Activated CD8-positive, alpha-beta memory T cell treated with anti-CD3 and anti-CD28 coated beads for 36 hours (primary cell): ENCODE measurements around the gene MRPL55. TPM values are rescaled to one million over a fixed set of nuclear protein-coding genes. Genes with fewer than 3 reads are reported as not detected.

Experiments
- CTCF ChIA-PET: fragments of 350-600 bp; sonication (Branson Sonifier 250); formaldehyde crosslinking; loops from one replicate; lab custom pipeline; 2021; ENCODE audit warnings: antibody characterized with exemption; lab: Charles Lee
- POLR2A ChIA-PET: fragments of 350-600 bp; sonication (Branson Sonifier 250); formaldehyde crosslinking; loops from one replicate; lab custom pipeline; 2021; ENCODE audit warnings: antibody characterized with exemption; lab: Charles Lee
- total RNA-seq, 2 experiments: library from RNA; stranded (reverse); gene quantifications; one replicate each; pipeline ENCODE4 v1.2.3, GENCODE V29; 2021

The MRPL55 gene
- total RNA-seq = 10 to 100 TPM; 69.7 to 75.8 TPM

- ChIA-PET POLR2A (interaction anchor here (0.7 to 2.5 kb wide), 4 partner anchors 11 to 348 kb away, joined by 3 to 6 read pairs (median 4); partner anchors contain the start of genes ARF1 and GUK1), CTCF (interaction anchor here (0.7 to 1.4 kb wide), 4 partner anchors 13 to 346 kb away, joined by 3 to 5 read pairs (median 3); no protein-coding TSS in a partner anchor)
These were observed at the start of gene MRPL55 for GRCh38 chr1:228109073-228109961. MRPL55 (minus strand) TSS chr1:228109299; CDS start chr1:228108260, 1,039 bp downstream.

- CTCF ChIA-PET = no interaction called here
- POLR2A ChIA-PET = no interaction called here
These were observed 49.3 kb upstream of the MRPL55 start for GRCh38 chr1:228158151-228159007.

GRCh38 chr1:228157729-228158126 lies 48.6 kb upstream of the MRPL55 start:
- CTCF ChIA-PET = no interaction called here
- POLR2A ChIA-PET = no interaction called here

GRCh38 chr1:228156941-228157728 lies 48.0 kb upstream of the MRPL55 start:
- CTCF ChIA-PET = interaction anchor here (1.2 kb wide), 1 partner anchor 8 kb away, joined by 3 read pairs; the partner anchor contains the start of gene IBA57
- POLR2A ChIA-PET = interaction anchor here (0.6 kb wide), 1 partner anchor 17 kb away, joined by 4 read pairs; the partner anchor contains the start of gene GUK1

GRCh38 chr1:228156515-228156881 lies 47.4 kb upstream of the MRPL55 start:
- POLR2A ChIA-PET = no interaction called here
- CTCF ChIA-PET = interaction anchor here (1.2 kb wide), 1 partner anchor 9 kb away, joined by 3 read pairs; the partner anchor contains the start of gene IBA57

GRCh38 chr1:228155596-228156514 lies 46.8 kb upstream of the MRPL55 start:
- CTCF ChIA-PET = interaction anchor here (1.2 to 1.5 kb wide), 2 partner anchors 9 kb away, joined by 3 to 4 read pairs; partner anchors contain the start of gene IBA57
- POLR2A ChIA-PET = no interaction called here

- CTCF ChIA-PET = interaction anchor here (1.5 kb wide), 1 partner anchor 10 kb away, joined by 4 read pairs; no protein-coding TSS in a partner anchor
- POLR2A ChIA-PET = no interaction called here
These were observed 45.8 kb upstream of the MRPL55 start for GRCh38 chr1:228154670-228155571.

- CTCF ChIA-PET = interaction anchor here (0.9 to 1.5 kb wide), 2 partner anchors 11 to 23 kb away, joined by 3 to 4 read pairs; no protein-coding TSS in a partner anchor
- POLR2A ChIA-PET = no interaction called here
These were observed 45.0 kb upstream of the MRPL55 start for GRCh38 chr1:228154021-228154669.

GRCh38 chr1:228152918-228153258 lies 43.8 kb upstream of the MRPL55 start:
- CTCF ChIA-PET = interaction anchor here (0.7 to 1.4 kb wide), 2 partner anchors 11 to 27 kb away, joined by 4 read pairs; no protein-coding TSS in a partner anchor
- POLR2A ChIA-PET = interaction anchor here (1.3 kb wide), 1 partner anchor 62 kb away, joined by 3 read pairs; no protein-coding TSS in a partner anchor

GRCh38 chr1:228152097-228152917 lies 43.2 kb upstream of the MRPL55 start:
- POLR2A ChIA-PET = interaction anchor here (1.0 to 1.3 kb wide), 2 partner anchors 13 to 61 kb away, joined by 3 read pairs; partner anchors contain the start of gene IBA57
- CTCF ChIA-PET = interaction anchor here (0.7 to 1.4 kb wide), 2 partner anchors 10 to 28 kb away, joined by 4 read pairs; no protein-coding TSS in a partner anchor

GRCh38 chr1:228151180-228151925 lies 42.3 kb upstream of the MRPL55 start:
- POLR2A ChIA-PET = interaction anchor here (1.0 to 1.3 kb wide), 2 partner anchors 14 to 60 kb away, joined by 3 read pairs; partner anchors contain the start of gene IBA57
- CTCF ChIA-PET = interaction anchor here (1.4 kb wide), 1 partner anchor 9 kb away, joined by 4 read pairs; no protein-coding TSS in a partner anchor

GRCh38 chr1:228150461-228151179 lies 41.5 kb upstream of the MRPL55 start:
- ChIA-PET POLR2A (no interaction called here), CTCF (no interaction called here)

GRCh38 chr1:228150120-228150460 lies 41.0 kb upstream of the MRPL55 start:
- ChIA-PET CTCF (no interaction called here), POLR2A (no interaction called here)
